SK-N-MC (cell line): ENCODE results near the gene LRRC75A.
"Not testable (repeated sequence)": the region's sequence is repeated elsewhere in the genome, so short reads cannot be mapped to it uniquely, and the experiment has no call there.

Source experiments
- DNase-seq: peaks from one replicate; pipeline ENCODE4 v3.0.0-alpha.2; 2011; ENCODE audit warnings: low read depth, low spot score
- H3K27ac ChIP-seq: fragments of 200-600 bp; sonication (generic); 2 replicates; pipeline ENCODE4 v1.5.1; 2016; ENCODE audit warnings: mixed run types
- H3K36me3 ChIP-seq: fragments of 200-600 bp; sonication (generic); 2 replicates; pipeline ENCODE4 v1.6.1; 2017; ENCODE audit warnings: antibody characterized with exemption, low read length, mixed read lengths; ENCODE audit not compliant: insufficient read depth
- H3K4me3 ChIP-seq: fragments of 200-600 bp; sonication (generic); 2 replicates; pipeline ENCODE4 v1.5.1; 2016
- H3K9ac ChIP-seq: fragments of 200-600 bp; sonication (generic); 2 replicates; pipeline ENCODE4 v1.8.0; 2017; ENCODE audit warnings: mixed run types, mixed read lengths; ENCODE audit not compliant: insufficient read length
- H3K9me3 ChIP-seq: fragments of 200-600 bp; sonication (generic); 2 replicates; pipeline ENCODE4 v1.6.1; 2017; ENCODE audit warnings: low read depth, mild to moderate bottlenecking, antibody characterized with exemption, low read length, moderate library complexity, mixed read lengths
- EZH2 ChIP-seq: fragments of 200-600 bp; sonication (generic); IDR thresholded peaks from one replicate; pipeline ENCODE4 v1.6.1; 2017; ENCODE audit warnings: antibody characterized with exemption
- FOXP2 ChIP-seq: optimal IDR thresholded peaks from 2 replicates; pipeline ENCODE3; 2011; ENCODE audit warnings: mild to moderate bottlenecking, moderate library complexity; ENCODE audit not compliant: insufficient read depth; ENCODE audit errors: extremely low read length, control extremely low read depth
- POLR2AphosphoS5 ChIP-seq: IDR thresholded peaks from 2 replicates; pipeline ENCODE4 v1.6.1; 2012; ENCODE audit warnings: mild to moderate bottlenecking, low read depth, low read length, borderline replicate concordance

The LRRC75A gene

GRCh38 chr17:16418685-16419068 lies 73.3 kb downstream of the LRRC75A start:
- Histone ChIP-seq H3K27ac (no peak overlapping the region), H3K9me3 (no peaks in the 10 kb centered on the region), H3K36me3 (no peaks in the 10 kb centered on the region), H3K9ac (no peak overlapping the region), H3K4me3 (no peak overlapping the region)
- DNase-seq, result no peak
- TF ChIP-seq EZH2, result no peak
- no peak for TF ChIP-seq FOXP2
- TF ChIP-seq POLR2AphosphoS5, result no peak

GRCh38 chr17:16417896-16418684 lies 73.9 kb downstream of the LRRC75A start:
- Histone ChIP-seq H3K36me3 (no peaks in the 10 kb centered on the region), H3K9ac (no peak overlapping the region), H3K9me3 (no peaks in the 10 kb centered on the region), H3K27ac (no peak overlapping the region), H3K4me3 (no peak overlapping the region)
- DNase-seq, result no peak
- TF ChIP-seq EZH2, result no peak
- TF ChIP-seq FOXP2, result no peak
- no peak for TF ChIP-seq POLR2AphosphoS5

GRCh38 chr17:16417399-16417798 lies 74.6 kb downstream of the LRRC75A start:
- Histone ChIP-seq H3K9ac (no peak overlapping the region), H3K4me3 (no peak overlapping the region), H3K9me3 (no peaks in the 10 kb centered on the region), H3K36me3 (no peaks in the 10 kb centered on the region), H3K27ac (no peak overlapping the region)
- TF ChIP-seq POLR2AphosphoS5, result no peak
- no peak for TF ChIP-seq EZH2
- no peak for TF ChIP-seq FOXP2
- no peak for DNase-seq

- no peak for DNase-seq
- Histone ChIP-seq H3K36me3 (no peaks in the 10 kb centered on the region), H3K9me3 (no peaks in the 10 kb centered on the region), H3K27ac (no peak within 1 kb of the TSS), H3K4me3 (no peak within 1 kb of the TSS), H3K9ac (no peak within 1 kb of the TSS)
- TF ChIP-seq EZH2 (no peak), FOXP2 (no peak), POLR2AphosphoS5 (no peak)
Observed at GRCh38 chr17:16415031-16415924, 76.7 kb downstream of the LRRC75A start, which contains the start of gene TRPV2. Gene TRPV2, plus strand, starts transcription at chr17:16415571. Its CDS starts 2,098 bp downstream, at chr17:16417669.

- TF ChIP-seq FOXP2 (no peak), POLR2AphosphoS5 (no peak), EZH2 (no peak)
- Histone ChIP-seq H3K4me3 (no peak overlapping the region), H3K9ac (no peak overlapping the region), H3K36me3 (no peaks in the 10 kb centered on the region), H3K9me3 (no peaks in the 10 kb centered on the region), H3K27ac (no peak overlapping the region)
- DNase-seq, result no peak
Observed at GRCh38 chr17:16407911-16408588, 83.9 kb downstream of the LRRC75A start.

- no peak overlapping the region for H3K27ac ChIP-seq
- TF ChIP-seq POLR2AphosphoS5, result no peak
- no peak for TF ChIP-seq EZH2
- TF ChIP-seq FOXP2, result no peak
- no peaks in the 10 kb centered on the region for H3K36me3 ChIP-seq
- no peak for DNase-seq
- H3K9ac ChIP-seq, result no peak overlapping the region
- H3K4me3 ChIP-seq, result peak overlapping the region; percentile 33
- no peaks in the 10 kb centered on the region for H3K9me3 ChIP-seq
Observed at GRCh38 chr17:16406742-16407674, 85.0 kb downstream of the LRRC75A start.

- not testable (repeated sequence) for H3K9ac ChIP-seq, DNase-seq, H3K9me3 ChIP-seq, H3K36me3 ChIP-seq, H3K27ac ChIP-seq, H3K4me3 ChIP-seq
Observed at GRCh38 chr17:16403847-16404246, 88.1 kb downstream of the LRRC75A start.

- no peak overlapping the region for H3K27ac ChIP-seq
- H3K9me3 ChIP-seq, result no peaks in the 10 kb centered on the region
- H3K36me3 ChIP-seq, result no peaks in the 10 kb centered on the region
- DNase-seq, result no peak
- H3K9ac ChIP-seq, result no peak overlapping the region
- TF ChIP-seq EZH2 (no peak), POLR2AphosphoS5 (no peak), FOXP2 (no peak)
- H3K4me3 ChIP-seq, result no peak overlapping the region
Observed at GRCh38 chr17:16398270-16399267, 93.4 kb downstream of the LRRC75A start.

GRCh38 chr17:16396693-16397092 lies 95.3 kb downstream of the LRRC75A start:
- H3K4me3 ChIP-seq, DNase-seq, H3K9ac ChIP-seq, H3K9me3 ChIP-seq, H3K27ac ChIP-seq, H3K36me3 ChIP-seq: not testable (repeated sequence)

GRCh38 chr17:16395887-16396286 lies 96.1 kb downstream of the LRRC75A start:
- H3K9me3 ChIP-seq, H3K4me3 ChIP-seq, H3K36me3 ChIP-seq, DNase-seq, H3K9ac ChIP-seq, H3K27ac ChIP-seq: not testable (repeated sequence)

GRCh38 chr17:16392491-16392890 lies 99.5 kb downstream of the LRRC75A start:
- not testable (repeated sequence) for H3K4me3 ChIP-seq, DNase-seq, H3K9me3 ChIP-seq, H3K36me3 ChIP-seq, H3K9ac ChIP-seq, H3K27ac ChIP-seq
